Neural cell (in vitro differentiated cells): ENCODE results near the gene LTBP1.

Experiments used
- EZH2 ChIP-seq: fragments of 200-600, 300-800 bp; shearing (Covaris generic), sonication (generic); IDR thresholded peaks from 2 replicates; pipeline ENCODE4 v1.6.1; 2014; ENCODE audit warnings: antibody characterized with exemption, low read length, borderline replicate concordance, mild to moderate bottlenecking; ENCODE audit not compliant: insufficient read depth, poor library complexity, severe bottlenecking
- POLR2AphosphoS5 ChIP-seq: IDR thresholded peaks from 2 replicates; pipeline ENCODE4 v1.6.1; 2012
- TAF1 ChIP-seq: IDR thresholded peaks from 2 replicates; pipeline ENCODE4 v1.6.1; 2012; ENCODE audit warnings: low read depth
- TF ChIP-seq, protein P1 (sequence below): fragments of 450-650 bp; IDR thresholded peaks from 2 replicates; pipeline ENCODE4 v1.5.1; 2014; ENCODE audit warnings: antibody characterized with exemption, mild to moderate bottlenecking, moderate library complexity; ENCODE audit not compliant: poor library complexity, severe bottlenecking

DNA sequence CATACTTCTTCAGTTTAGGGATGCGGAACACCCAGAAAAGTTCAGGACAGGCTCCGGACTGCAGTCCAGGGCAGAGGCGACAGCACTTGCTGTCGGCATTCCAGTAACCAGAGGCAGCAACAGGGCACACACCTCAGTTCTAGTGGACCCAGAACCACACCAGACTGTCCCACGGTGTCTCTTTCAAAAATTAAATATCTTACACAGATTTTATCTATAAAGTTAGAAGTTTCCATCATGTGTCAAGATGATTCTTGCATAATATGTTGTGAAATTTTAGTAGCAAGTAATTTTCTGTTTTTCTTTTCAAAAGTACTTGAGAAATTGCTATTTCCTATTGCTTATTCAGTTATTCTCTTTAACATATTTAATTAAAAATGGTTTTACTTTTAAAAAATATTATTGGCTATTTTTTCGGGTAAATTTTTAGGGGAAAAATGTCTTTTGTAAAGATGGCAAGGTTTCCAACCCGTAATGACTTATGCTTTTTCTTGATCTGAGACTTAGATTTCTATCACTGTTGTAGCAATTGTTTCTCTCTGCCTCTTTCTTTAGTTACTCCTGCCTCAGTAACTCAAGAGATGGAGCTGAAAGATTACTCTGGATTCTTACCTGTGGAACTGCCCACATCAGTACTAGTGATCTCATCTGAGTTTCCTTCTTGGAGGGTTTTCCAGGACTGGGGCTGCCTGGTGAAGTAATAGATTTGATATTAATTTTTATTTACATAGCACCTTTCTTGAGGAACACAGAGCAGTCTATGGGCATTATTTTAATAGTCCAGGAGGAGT, 182.7 kb downstream of the LTBP1 start:
- no peak for TF ChIP-seq POLR2AphosphoS5
- TF ChIP-seq, protein P1, sequence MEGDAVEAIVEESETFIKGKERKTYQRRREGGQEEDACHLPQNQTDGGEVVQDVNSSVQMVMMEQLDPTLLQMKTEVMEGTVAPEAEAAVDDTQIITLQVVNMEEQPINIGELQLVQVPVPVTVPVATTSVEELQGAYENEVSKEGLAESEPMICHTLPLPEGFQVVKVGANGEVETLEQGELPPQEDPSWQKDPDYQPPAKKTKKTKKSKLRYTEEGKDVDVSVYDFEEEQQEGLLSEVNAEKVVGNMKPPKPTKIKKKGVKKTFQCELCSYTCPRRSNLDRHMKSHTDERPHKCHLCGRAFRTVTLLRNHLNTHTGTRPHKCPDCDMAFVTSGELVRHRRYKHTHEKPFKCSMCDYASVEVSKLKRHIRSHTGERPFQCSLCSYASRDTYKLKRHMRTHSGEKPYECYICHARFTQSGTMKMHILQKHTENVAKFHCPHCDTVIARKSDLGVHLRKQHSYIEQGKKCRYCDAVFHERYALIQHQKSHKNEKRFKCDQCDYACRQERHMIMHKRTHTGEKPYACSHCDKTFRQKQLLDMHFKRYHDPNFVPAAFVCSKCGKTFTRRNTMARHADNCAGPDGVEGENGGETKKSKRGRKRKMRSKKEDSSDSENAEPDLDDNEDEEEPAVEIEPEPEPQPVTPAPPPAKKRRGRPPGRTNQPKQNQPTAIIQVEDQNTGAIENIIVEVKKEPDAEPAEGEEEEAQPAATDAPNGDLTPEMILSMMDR = no peak
- no peak for TF ChIP-seq TAF1
- no peak for TF ChIP-seq EZH2
